H9 (cell line): ENCODE measurements around the gene PITX1. TPM values are rescaled to one million over a fixed set of nuclear protein-coding genes. Genes with fewer than 3 reads are reported as not detected.

Experiments
- DNase-seq: peaks from one replicate; pipeline ENCODE4 v3.0.0-alpha.2; 2017
- H2AFZ ChIP-seq: one replicate; pipeline ENCODE4 v1.6.1; 2013; ENCODE audit warnings: mild to moderate bottlenecking, low read length, control low read depth, moderate library complexity
- H2AK5ac ChIP-seq: 2 replicates; pipeline ENCODE4 v1.6.1; 2013; ENCODE audit warnings: low read length, control low read depth, mixed read lengths; ENCODE audit not compliant: insufficient read length
- H2BK120ac ChIP-seq: one replicate; pipeline ENCODE4 v1.6.1; 2013; ENCODE audit warnings: low read depth, mild to moderate bottlenecking, low read length, control low read depth, inconsistent platforms; ENCODE audit not compliant: poor library complexity, severe bottlenecking
- H2BK12ac ChIP-seq: 2 replicates; pipeline ENCODE4 v1.6.1; 2013; ENCODE audit warnings: low read length, control low read depth, mixed read lengths, low read depth; ENCODE audit not compliant: insufficient read length
- H2BK15ac ChIP-seq: 2 replicates; pipeline ENCODE4 v1.6.1; 2013; ENCODE audit warnings: low read depth, low read length, control low read depth
- H2BK20ac ChIP-seq: one replicate; pipeline ENCODE4 v1.6.1; 2013; ENCODE audit warnings: low read depth, mild to moderate bottlenecking, low read length, control low read depth, inconsistent platforms; ENCODE audit not compliant: poor library complexity, severe bottlenecking
- H2BK5ac ChIP-seq: 2 replicates; pipeline ENCODE4 v1.6.1; 2013; ENCODE audit warnings: low read length, control low read depth, mixed read lengths; ENCODE audit not compliant: insufficient read length
- H3K14ac ChIP-seq: 2 replicates; pipeline ENCODE4 v1.6.1; 2013; ENCODE audit warnings: low read length, control low read depth; ENCODE audit not compliant: insufficient read depth
- H3K18ac ChIP-seq: 2 replicates; pipeline ENCODE4 v1.6.1; 2013; ENCODE audit warnings: low read depth, mild to moderate bottlenecking, mixed read lengths, low read length, control low read depth; ENCODE audit not compliant: insufficient read length
- H3K23ac ChIP-seq: 2 replicates; pipeline ENCODE4 v1.6.1; 2013; ENCODE audit warnings: low read length, control low read depth, mixed read lengths, low read depth; ENCODE audit not compliant: insufficient read length
- H3K23me2 ChIP-seq: 2 replicates; pipeline ENCODE4 v1.6.1; 2013; ENCODE audit warnings: low read depth, mild to moderate bottlenecking, mixed read lengths, low read length, control low read depth; ENCODE audit not compliant: insufficient read length, poor library complexity, severe bottlenecking
- H3K27ac ChIP-seq: 2 replicates; pipeline ENCODE4 v1.5.1; 2013; ENCODE audit warnings: low read length, control low read depth, mixed read lengths, low read depth; ENCODE audit not compliant: insufficient read length
- H3K27me3 ChIP-seq: 2 replicates; pipeline ENCODE4 v1.6.1; 2013; ENCODE audit warnings: low read length, control low read depth, inconsistent platforms; ENCODE audit not compliant: insufficient read depth
- H3K4ac ChIP-seq: 2 replicates; pipeline ENCODE4 v1.6.1; 2013; ENCODE audit warnings: low read depth, mild to moderate bottlenecking, control low read depth, inconsistent platforms, low read length, moderate library complexity
- H3K4me1 ChIP-seq: 2 replicates; pipeline ENCODE4 v1.6.1; 2013; ENCODE audit warnings: low read length, control low read depth, inconsistent platforms; ENCODE audit not compliant: insufficient read depth
- H3K4me2 ChIP-seq: 2 replicates; pipeline ENCODE4 v1.6.1; 2013; ENCODE audit warnings: low read length, control low read depth, mixed read lengths; ENCODE audit not compliant: insufficient read length, insufficient read depth
- H3K56ac ChIP-seq: 2 replicates; pipeline ENCODE4 v1.6.1; 2013; ENCODE audit warnings: low read depth, mild to moderate bottlenecking, mixed read lengths, low read length, control low read depth; ENCODE audit not compliant: insufficient read length
- H3K79me1 ChIP-seq: 2 replicates; pipeline ENCODE4 v1.6.1; 2013; ENCODE audit warnings: low read depth, mild to moderate bottlenecking, moderate library complexity, low read length, control low read depth, inconsistent platforms; ENCODE audit not compliant: insufficient read depth, poor library complexity, severe bottlenecking
- H3K79me2 ChIP-seq: 2 replicates; pipeline ENCODE4 v1.6.1; 2013; ENCODE audit warnings: low read length, control low read depth, inconsistent platforms; ENCODE audit not compliant: insufficient read depth
- H3K9ac ChIP-seq: 2 replicates; pipeline ENCODE4 v1.6.1; 2013; ENCODE audit warnings: low read length, control low read depth, mixed read lengths; ENCODE audit not compliant: insufficient read length; ENCODE audit errors: extremely low read depth
- H3K9me3 ChIP-seq: one replicate; pipeline ENCODE4 v1.6.1; 2013; ENCODE audit warnings: low read depth, low read length, inconsistent platforms; ENCODE audit not compliant: control insufficient read depth
- H3T11ph ChIP-seq: one replicate; pipeline ENCODE4 v1.6.1; 2013; ENCODE audit warnings: mild to moderate bottlenecking, low read length, control low read depth, inconsistent platforms
- H4K20me1 ChIP-seq: one replicate; pipeline ENCODE4 v1.6.1; 2013; ENCODE audit not compliant: control insufficient read depth, insufficient read length, insufficient read depth
- H4K5ac ChIP-seq: 2 replicates; pipeline ENCODE4 v1.6.1; 2013; ENCODE audit warnings: low read depth, mild to moderate bottlenecking, mixed read lengths, low read length, control low read depth; ENCODE audit not compliant: insufficient read length
- H4K8ac ChIP-seq: replicated peaks from 2 replicates; pipeline ENCODE4 v1.6.1; 2013; ENCODE audit warnings: low read length, control low read depth, mixed read lengths, low read depth; ENCODE audit not compliant: insufficient read length
- H4K91ac ChIP-seq: 2 replicates; pipeline ENCODE4 v1.6.1; 2013; ENCODE audit warnings: low read depth, mild to moderate bottlenecking, moderate library complexity, mixed read lengths, low read length, control low read depth; ENCODE audit not compliant: insufficient read length
- H3K27ac Mint-ChIP-seq, 3 experiments: 2 replicates in 2 of 3; 3 replicates in 1 of 3; pipeline ENCODE4 v1.8.0; 2020 to 2021; ENCODE audit warnings: mixed read lengths in 3 of 3, mild to moderate bottlenecking in 1 of 3, moderate library complexity in 1 of 3
- H3K27me3 Mint-ChIP-seq: 2 replicates; pipeline ENCODE4 v1.8.0; 2021; ENCODE audit warnings: low read depth, mild to moderate bottlenecking, moderate library complexity, mixed read lengths
- H3K36me3 Mint-ChIP-seq, 3 experiments: 2 replicates in 2 of 3; 3 replicates in 1 of 3; pipeline ENCODE4 v1.8.0; 2020 to 2021; ENCODE audit warnings: low read depth in 3 of 3, mixed read lengths in 3 of 3; ENCODE audit not compliant: insufficient read depth in 1 of 3
- H3K4me1 Mint-ChIP-seq, 2 experiments: 2 replicates each; pipeline ENCODE4 v1.8.0; 2020; ENCODE audit warnings: mixed read lengths in 2 of 2
- H3K4me3 Mint-ChIP-seq, 2 experiments: 2 replicates in 1 of 2; 3 replicates in 1 of 2; pipeline ENCODE4 v1.8.0; 2020 to 2021; ENCODE audit warnings: mild to moderate bottlenecking in 2 of 2, mixed read lengths in 2 of 2, moderate library complexity in 1 of 2
- H3K9me3 Mint-ChIP-seq, 2 experiments: 2 replicates in 1 of 2; 3 replicates in 1 of 2; pipeline ENCODE4 v1.8.0; 2020; ENCODE audit warnings: mild to moderate bottlenecking in 2 of 2, mixed read lengths in 2 of 2, moderate library complexity in 1 of 2
- CTCF ChIP-seq: fragments of 200-600 bp; sonication (generic); conservative IDR thresholded peaks from 3 replicates; pipeline ENCODE4 v1.8.0; 2021; ENCODE audit warnings: antibody characterized with exemption, mild to moderate bottlenecking
- WGBS: extraction: QIAGEN DNeasy Blood & Tissue Kit; methylation state at CpG from one replicate; pipeline ENCODE4 v1.1.7; 2013; ENCODE audit warnings: missing lambda C conversion rate, low lambda C conversion rate, mixed read lengths; ENCODE audit not compliant: insufficient read length; ENCODE audit errors: extremely low coverage; 5-methylcytosine and 5-hydroxymethylcytosine counted together
- total RNA-seq: library from RNA; stranded (reverse); gene quantifications from 2 replicates; pipeline ENCODE4 v1.2.1, GENCODE V29; 2021

Gene PITX1
- total RNA-seq, 1 experiment from 2014 or later, result not detected

- Histone ChIP-seq H3K14ac (no peak overlapping the region), H4K20me1 (no peaks in the 10 kb centered on the region), H3K4ac (no peak overlapping the region), H2BK12ac (no peak overlapping the region), H3K79me2 (no peaks in the 10 kb centered on the region), H2BK15ac (no peak overlapping the region), H4K91ac (no peak overlapping the region), H3K9me3 (no peaks in the 10 kb centered on the region), H2AK5ac (no peak overlapping the region), H3K4me2 (no peak overlapping the region), H3K27me3 (no peaks in the 10 kb centered on the region), H3K27ac (no peak overlapping the region), H3K18ac (no peak overlapping the region), H3T11ph (no peak overlapping the region), H2BK5ac (no peak overlapping the region), H3K23me2 (no peaks in the 10 kb centered on the region), H2AFZ (no peak overlapping the region), H3K56ac (no peak overlapping the region), H3K79me1 (no peaks in the 10 kb centered on the region), H4K8ac (no peak overlapping the region), H3K23ac (no peak overlapping the region), H3K4me1 (peaks cover 6% of the 10 kb centered on the region), H3K9ac (no peak overlapping the region), H4K5ac (no peak overlapping the region), H2BK120ac (no peak overlapping the region), H2BK20ac (no peak overlapping the region)
- Mint-ChIP-seq H3K4me3 (no peak overlapping the region), H3K4me1 (peaks cover 15 to 18% of the 10 kb centered on the region in 2 experiments), H3K9me3 (peaks cover 6 to 10% of the 10 kb centered on the region in 2 experiments; a peak in 4 of 5 replicates), H3K27ac (no peak overlapping the region), H3K36me3 (peaks cover 0 to 8% (median 2%) of the 10 kb centered on the region in 3 experiments; a peak in 1 of 7 replicates), H3K27me3 (peaks cover 15% of the 10 kb centered on the region)
- WGBS, result no CpG with 5 or more reads among the region's 2 CpGs
- DNase-seq, result no peak
- no peak for TF ChIP-seq CTCF
Measured at GRCh38 chr5:134994560-134995156, 39.4 kb downstream of the PITX1 start.
